ENCODE data around the gene ORC1.

The ORC1 gene

GRCh38 chr1:52346653-52347052 lies 57.6 kb downstream of the ORC1 start:
- no peak for DNase-seq (ENCODE audit: low read depth in 4 of 4, low spot score in 1 of 4)

- no peak for DNase-seq (ENCODE audit: low read depth in 4 of 4, low spot score in 1 of 4)
Observed at GRCh38 chr1:52345252-52345651, 59.0 kb downstream of the ORC1 start.

GRCh38 chr1:52343979-52344378 lies 60.2 kb downstream of the ORC1 start:
- no peak for DNase-seq (ENCODE audit: low read depth in 4 of 4, low spot score in 1 of 4)

- DNase-seq (ENCODE audit: low read depth in 4 of 4, low spot score in 1 of 4): no peak
Observed at GRCh38 chr1:52341655-52342260, 62.5 kb downstream of the ORC1 start.

GRCh38 chr1:52337439-52337838 lies 66.8 kb downstream of the ORC1 start:
- DNase-seq (ENCODE audit: low read depth in 4 of 4, low spot score in 1 of 4): no peak

GRCh38 chr1:52334906-52335528 lies 69.2 kb downstream of the ORC1 start:
- DNase-seq (ENCODE audit: low read depth in 4 of 4, low spot score in 1 of 4): no peak

GRCh38 chr1:52332411-52332810 lies 71.8 kb downstream of the ORC1 start:
- DNase-seq (ENCODE audit: low read depth in 4 of 4, low spot score in 1 of 4): no peak

GRCh38 chr1:52328615-52329014 lies 75.6 kb downstream of the ORC1 start:
- DNase-seq (ENCODE audit: low read depth in 4 of 4, low spot score in 1 of 4): no peak

GRCh38 chr1:52325786-52326185 lies 78.4 kb downstream of the ORC1 start:
- no peak for DNase-seq (ENCODE audit: low read depth in 4 of 4, low spot score in 1 of 4)

GRCh38 chr1:52323731-52324130 lies 80.5 kb downstream of the ORC1 start:
- no peak for DNase-seq (ENCODE audit: low read depth in 4 of 4, low spot score in 1 of 4)

All from stimulated activated CD4-positive, alpha-beta T cell treated with anti-CD3 and anti-CD28 coated beads, Interleukin-1b, Interleukin-23, amount 100 ng/mL, for 24 hours (primary cell).